K562 (cell line): ENCODE results near the gene CFL1. TPM values are rescaled to one million over a fixed set of nuclear protein-coding genes. Genes with fewer than 3 reads are reported as not detected.

Source experiments
- CXXC5 ChIP-seq: fragments of 250-450 bp; sonication (Bioruptor Pico); IDR thresholded peaks from 2 replicates; pipeline ENCODE4 v1.8.0; 2022; ENCODE audit warnings: inconsistent platforms, mild to moderate bottlenecking, moderate library complexity
- GTF2F1 ChIP-seq: IDR thresholded peaks from 2 replicates; pipeline ENCODE4 v1.6.1; 2011; ENCODE audit warnings: low read depth, low read length, improper control_type of control experiment
- LARP7 ChIP-seq: fragments of 450-650 bp; IDR thresholded peaks from 2 replicates; pipeline ENCODE4 v1.6.1; 2016
- MAFF ChIP-seq: IDR thresholded peaks from 2 replicates; pipeline ENCODE4 v1.6.1; 2012; ENCODE audit warnings: low read length, improper control_type of control experiment
- MEF2D ChIP-seq: conservative IDR thresholded peaks from 2 replicates; pipeline ENCODE4 v1.6.1; 2016; ENCODE audit warnings: low read depth, missing genetic modification characterization, missing compliant biosample characterization
- NRF1 ChIP-seq, 2 experiments: fragments of 450-650 bp; IDR thresholded peaks in 1 of 2; conservative IDR thresholded peaks in 1 of 2; 2 replicates each; pipeline ENCODE4 v1.6.1; 2014; ENCODE audit warnings: mild to moderate bottlenecking in 2 of 2
- PHTF2 ChIP-seq: fragments of 250-450 bp; sonication (Bioruptor Pico); IDR thresholded peaks from 2 replicates; pipeline ENCODE4 v1.5.0; 2021; ENCODE audit warnings: mild to moderate bottlenecking
- THRAP3 ChIP-seq: fragments of 450-650 bp; IDR thresholded peaks from 2 replicates; pipeline ENCODE4 v1.6.1; 2016; ENCODE audit warnings: mild to moderate bottlenecking, inconsistent platforms, borderline replicate concordance
- TRIM24 ChIP-seq, 2 experiments: fragments of 450-650 bp; IDR thresholded peaks; 2 replicates each; pipeline ENCODE4 v1.6.1; 2016
- XRCC4 ChIP-seq: IDR thresholded peaks from one replicate; pipeline ENCODE4 v1.6.1; 2011; ENCODE audit not compliant: insufficient read depth, insufficient read length; ENCODE audit errors: extremely low read depth
- ZNF140 ChIP-seq: fragments of 250-450 bp; sonication (Bioruptor Pico); IDR thresholded peaks from 2 replicates; pipeline ENCODE4 v1.8.0; 2021; ENCODE audit warnings: moderate library complexity, mild to moderate bottlenecking, inconsistent platforms
- ZNF184 ChIP-seq: sonication (generic); formaldehyde crosslinking; IDR thresholded peaks from 2 replicates; pipeline ENCODE4 v1.5.0; 2020; ENCODE audit warnings: missing genetic modification reagents
- ZNF41 ChIP-seq: fragments of 250-450 bp; sonication (Bioruptor Pico); conservative IDR thresholded peaks from 2 replicates; pipeline ENCODE4 v1.4.0; 2020; ENCODE audit warnings: mild to moderate bottlenecking
- polyA plus RNA-seq, 8 experiments: library from polyadenylated mRNA; depleted of rRNA in 4 of 8; stranded (reverse) in 5 of 8; unstranded in 3 of 8; fragments of >200 nt; fragmentation: Nextera tagmentation in 2 of 8; fragmentation: Illumina TruSeq in 1 of 8; extraction: Ambion mirVana in 2 of 8; extraction: Trizol in 1 of 8; gene quantifications; 2 replicates each; pipeline versions ENCODE4 v1.2.1 to v1.2.3, GENCODE V29; 2011 to 2014; ENCODE audit warnings: inconsistent platforms in 1 of 8, missing spikeins in 1 of 8
- total RNA-seq, 7 experiments: library from RNA; depleted of rRNA in 6 of 7; stranded (reverse); fragments of >200 nt in 6 of 7; fragmentation: Illumina TruSeq in 2 of 7; extraction: Trizol in 2 of 7; gene quantifications; 2 replicates each; pipeline versions ENCODE4 v1.2.1 to v1.2.3, GENCODE V29; 2011 to 2021; ENCODE audit warnings: low replicate concordance in 1 of 7
- TF ChIP-seq, protein P1 (sequence below): fragments of 250-450 bp; sonication (Bioruptor Pico); IDR thresholded peaks from 2 replicates; pipeline ENCODE4 v1.8.0; 2021; ENCODE audit warnings: mild to moderate bottlenecking, moderate library complexity
- TF ChIP-seq, protein P2 (sequence below): fragments of 450-650 bp; formaldehyde crosslinking; IDR thresholded peaks from 2 replicates; pipeline ENCODE4 v1.4.0; 2022; ENCODE audit warnings: missing genetic modification characterization
- TF ChIP-seq, protein P3 (sequence below): IDR thresholded peaks from 3 replicates; pipeline ENCODE4 v1.6.1; 2011; ENCODE audit warnings: borderline replicate concordance, mild to moderate bottlenecking, moderate library complexity; ENCODE audit not compliant: insufficient read length; ENCODE audit errors: extremely low read depth
- TF ChIP-seq, protein P4 (sequence below): sonication (generic); formaldehyde crosslinking; IDR thresholded peaks from 2 replicates; pipeline ENCODE4 v1.8.0; 2022; ENCODE audit warnings: missing genetic modification reagents, mild to moderate bottlenecking, borderline replicate concordance
- TF ChIP-seq, protein P5 (sequence below): fragments of 450-650 bp; IDR thresholded peaks from 2 replicates; pipeline ENCODE4 v1.6.1; 2016; ENCODE audit warnings: mild to moderate bottlenecking

The CFL1 gene
- total and polyA plus RNA-seq, 9 of the 15 experiments (the other 6 are each of a cell fraction or from before 2014, with no cell fraction given), result 105 to 1,101 (median 859) TPM

DNA sequence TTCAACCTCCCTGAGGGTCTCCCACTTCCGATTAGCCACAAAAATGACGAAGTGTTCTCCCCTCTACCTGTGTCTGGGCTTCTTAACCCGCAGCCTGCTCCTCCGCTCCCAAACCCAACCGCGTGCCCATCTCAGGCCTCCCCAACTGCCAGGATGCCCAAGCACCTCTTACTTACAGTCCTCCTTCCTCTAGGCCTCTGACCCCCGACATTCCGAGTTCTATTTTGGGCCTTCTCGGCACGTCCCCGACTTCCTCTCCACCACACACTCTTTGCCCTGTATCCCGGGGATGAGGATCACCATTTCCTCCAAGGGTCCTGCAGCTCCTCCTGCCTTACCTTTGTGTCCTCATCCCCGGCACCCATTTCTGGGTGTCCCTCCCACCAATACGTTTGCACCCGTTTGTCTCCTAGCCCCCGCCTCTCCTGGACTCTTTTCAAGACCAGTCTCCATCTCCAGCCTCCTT lies 1.9 kb upstream of the CFL1 start (continued):
- TF ChIP-seq LARP7 (0 out of 2 replicates have a peak, but pooled peaks have one; percentile 33), TRIM24 (IDR thresholded peaks at IDR 0.05) (no peak), ZNF184 (no peak), THRAP3 (no peak), NRF1 (conservative IDR thresholded peaks at IDR 0.05 in 1 of 2, IDR thresholded peaks at IDR 0.05 in 1 of 2) (no peak), ZNF41 (CRISPR knock-in tag) (no peak), ZNF140 (CRISPR knock-in tag) (no peak), PHTF2 (no peak), MEF2D (peak; percentile 55; the same call in 1 of the 2 replicates), XRCC4 (no peak), GTF2F1 (no peak), CXXC5 (no peak), MAFF (no peak)
- TF ChIP-seq, protein P1, sequence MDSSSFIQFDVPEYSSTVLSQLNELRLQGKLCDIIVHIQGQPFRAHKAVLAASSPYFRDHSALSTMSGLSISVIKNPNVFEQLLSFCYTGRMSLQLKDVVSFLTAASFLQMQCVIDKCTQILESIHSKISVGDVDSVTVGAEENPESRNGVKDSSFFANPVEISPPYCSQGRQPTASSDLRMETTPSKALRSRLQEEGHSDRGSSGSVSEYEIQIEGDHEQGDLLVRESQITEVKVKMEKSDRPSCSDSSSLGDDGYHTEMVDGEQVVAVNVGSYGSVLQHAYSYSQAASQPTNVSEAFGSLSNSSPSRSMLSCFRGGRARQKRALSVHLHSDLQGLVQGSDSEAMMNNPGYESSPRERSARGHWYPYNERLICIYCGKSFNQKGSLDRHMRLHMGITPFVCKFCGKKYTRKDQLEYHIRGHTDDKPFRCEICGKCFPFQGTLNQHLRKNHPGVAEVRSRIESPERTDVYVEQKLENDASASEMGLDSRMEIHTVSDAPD (CRISPR knock-in tag), result no peak
- TF ChIP-seq, protein P2, sequence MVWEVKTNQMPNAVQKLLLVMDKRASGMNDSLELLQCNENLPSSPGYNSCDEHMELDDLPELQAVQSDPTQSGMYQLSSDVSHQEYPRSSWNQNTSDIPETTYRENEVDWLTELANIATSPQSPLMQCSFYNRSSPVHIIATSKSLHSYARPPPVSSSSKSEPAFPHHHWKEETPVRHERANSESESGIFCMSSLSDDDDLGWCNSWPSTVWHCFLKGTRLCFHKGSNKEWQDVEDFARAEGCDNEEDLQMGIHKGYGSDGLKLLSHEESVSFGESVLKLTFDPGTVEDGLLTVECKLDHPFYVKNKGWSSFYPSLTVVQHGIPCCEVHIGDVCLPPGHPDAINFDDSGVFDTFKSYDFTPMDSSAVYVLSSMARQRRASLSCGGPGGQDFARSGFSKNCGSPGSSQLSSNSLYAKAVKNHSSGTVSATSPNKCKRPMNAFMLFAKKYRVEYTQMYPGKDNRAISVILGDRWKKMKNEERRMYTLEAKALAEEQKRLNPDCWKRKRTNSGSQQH, result peak; percentile 96
- TF ChIP-seq, protein P3, sequence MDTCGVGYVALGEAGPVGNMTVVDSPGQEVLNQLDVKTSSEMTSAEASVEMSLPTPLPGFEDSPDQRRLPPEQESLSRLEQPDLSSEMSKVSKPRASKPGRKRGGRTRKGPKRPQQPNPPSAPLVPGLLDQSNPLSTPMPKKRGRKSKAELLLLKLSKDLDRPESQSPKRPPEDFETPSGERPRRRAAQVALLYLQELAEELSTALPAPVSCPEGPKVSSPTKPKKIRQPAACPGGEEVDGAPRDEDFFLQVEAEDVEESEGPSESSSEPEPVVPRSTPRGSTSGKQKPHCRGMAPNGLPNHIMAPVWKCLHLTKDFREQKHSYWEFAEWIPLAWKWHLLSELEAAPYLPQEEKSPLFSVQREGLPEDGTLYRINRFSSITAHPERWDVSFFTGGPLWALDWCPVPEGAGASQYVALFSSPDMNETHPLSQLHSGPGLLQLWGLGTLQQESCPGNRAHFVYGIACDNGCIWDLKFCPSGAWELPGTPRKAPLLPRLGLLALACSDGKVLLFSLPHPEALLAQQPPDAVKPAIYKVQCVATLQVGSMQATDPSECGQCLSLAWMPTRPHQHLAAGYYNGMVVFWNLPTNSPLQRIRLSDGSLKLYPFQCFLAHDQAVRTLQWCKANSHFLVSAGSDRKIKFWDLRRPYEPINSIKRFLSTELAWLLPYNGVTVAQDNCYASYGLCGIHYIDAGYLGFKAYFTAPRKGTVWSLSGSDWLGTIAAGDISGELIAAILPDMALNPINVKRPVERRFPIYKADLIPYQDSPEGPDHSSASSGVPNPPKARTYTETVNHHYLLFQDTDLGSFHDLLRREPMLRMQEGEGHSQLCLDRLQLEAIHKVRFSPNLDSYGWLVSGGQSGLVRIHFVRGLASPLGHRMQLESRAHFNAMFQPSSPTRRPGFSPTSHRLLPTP, result no peak
- TF ChIP-seq, protein P4, sequence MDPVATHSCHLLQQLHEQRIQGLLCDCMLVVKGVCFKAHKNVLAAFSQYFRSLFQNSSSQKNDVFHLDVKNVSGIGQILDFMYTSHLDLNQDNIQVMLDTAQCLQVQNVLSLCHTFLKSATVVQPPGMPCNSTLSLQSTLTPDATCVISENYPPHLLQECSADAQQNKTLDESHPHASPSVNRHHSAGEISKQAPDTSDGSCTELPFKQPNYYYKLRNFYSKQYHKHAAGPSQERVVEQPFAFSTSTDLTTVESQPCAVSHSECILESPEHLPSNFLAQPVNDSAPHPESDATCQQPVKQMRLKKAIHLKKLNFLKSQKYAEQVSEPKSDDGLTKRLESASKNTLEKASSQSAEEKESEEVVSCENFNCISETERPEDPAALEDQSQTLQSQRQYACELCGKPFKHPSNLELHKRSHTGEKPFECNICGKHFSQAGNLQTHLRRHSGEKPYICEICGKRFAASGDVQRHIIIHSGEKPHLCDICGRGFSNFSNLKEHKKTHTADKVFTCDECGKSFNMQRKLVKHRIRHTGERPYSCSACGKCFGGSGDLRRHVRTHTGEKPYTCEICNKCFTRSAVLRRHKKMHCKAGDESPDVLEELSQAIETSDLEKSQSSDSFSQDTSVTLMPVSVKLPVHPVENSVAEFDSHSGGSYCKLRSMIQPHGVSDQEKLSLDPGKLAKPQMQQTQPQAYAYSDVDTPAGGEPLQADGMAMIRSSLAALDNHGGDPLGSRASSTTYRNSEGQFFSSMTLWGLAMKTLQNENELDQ, result no peak
- TF ChIP-seq, protein P5, sequence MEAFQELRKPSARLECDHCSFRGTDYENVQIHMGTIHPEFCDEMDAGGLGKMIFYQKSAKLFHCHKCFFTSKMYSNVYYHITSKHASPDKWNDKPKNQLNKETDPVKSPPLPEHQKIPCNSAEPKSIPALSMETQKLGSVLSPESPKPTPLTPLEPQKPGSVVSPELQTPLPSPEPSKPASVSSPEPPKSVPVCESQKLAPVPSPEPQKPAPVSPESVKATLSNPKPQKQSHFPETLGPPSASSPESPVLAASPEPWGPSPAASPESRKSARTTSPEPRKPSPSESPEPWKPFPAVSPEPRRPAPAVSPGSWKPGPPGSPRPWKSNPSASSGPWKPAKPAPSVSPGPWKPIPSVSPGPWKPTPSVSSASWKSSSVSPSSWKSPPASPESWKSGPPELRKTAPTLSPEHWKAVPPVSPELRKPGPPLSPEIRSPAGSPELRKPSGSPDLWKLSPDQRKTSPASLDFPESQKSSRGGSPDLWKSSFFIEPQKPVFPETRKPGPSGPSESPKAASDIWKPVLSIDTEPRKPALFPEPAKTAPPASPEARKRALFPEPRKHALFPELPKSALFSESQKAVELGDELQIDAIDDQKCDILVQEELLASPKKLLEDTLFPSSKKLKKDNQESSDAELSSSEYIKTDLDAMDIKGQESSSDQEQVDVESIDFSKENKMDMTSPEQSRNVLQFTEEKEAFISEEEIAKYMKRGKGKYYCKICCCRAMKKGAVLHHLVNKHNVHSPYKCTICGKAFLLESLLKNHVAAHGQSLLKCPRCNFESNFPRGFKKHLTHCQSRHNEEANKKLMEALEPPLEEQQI, result no peak
